Midbrain (tissue), 1 donor: ENCODE results near the gene PRKCE.

Experiments used
- DNase-seq: peaks from one replicate; lab custom pipeline; 2025; lab: John Stamatoyannopoulos, UW

The PRKCE gene

GRCh38 chr2:45651415-45652089, at the start of gene PRKCE:
PRKCE (plus strand) TSS chr2:45651675.
- peak; percentile 55 for DNase-seq

DNA sequence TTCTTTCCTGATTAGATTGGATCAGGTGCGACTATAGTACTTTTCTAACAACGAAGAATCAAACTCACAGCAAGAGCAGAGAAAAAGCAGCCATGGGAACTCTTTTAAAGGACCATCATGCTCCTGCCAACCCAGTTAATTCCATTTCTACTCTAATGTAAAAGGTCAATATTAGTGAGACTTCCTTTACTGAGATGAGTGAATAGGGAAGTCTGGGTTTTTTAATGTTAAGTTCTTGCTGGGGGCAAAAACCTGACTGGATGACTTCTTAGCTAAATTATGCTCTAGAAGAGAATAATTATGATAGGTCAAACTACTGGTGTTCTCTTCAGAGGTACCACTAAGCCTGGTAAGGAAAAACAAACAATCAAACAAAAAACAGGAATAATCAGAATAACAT, 48.9 kb upstream of the PRKCE start:
- no peak for DNase-seq

DNA sequence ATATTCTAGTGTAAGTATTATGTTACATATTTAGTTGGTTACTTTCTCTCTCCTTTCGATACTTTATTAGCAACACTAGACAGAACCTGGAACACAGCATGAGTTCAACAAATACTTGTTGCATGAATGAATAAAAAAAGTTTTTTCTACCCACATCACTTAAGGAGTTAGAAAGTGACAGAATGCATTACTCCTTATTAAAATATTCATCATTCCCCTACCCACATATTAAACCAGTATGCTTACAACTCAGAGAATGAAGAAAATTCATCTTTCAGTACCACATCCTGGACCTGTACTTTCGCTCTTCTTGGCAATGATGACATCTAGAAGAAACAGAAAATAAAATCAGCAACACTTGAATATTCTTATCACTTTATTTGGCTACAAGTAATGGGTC, 46.4 kb upstream of the PRKCE start:
- no peak for DNase-seq

GRCh38 chr2:45606796-45607195, 44.7 kb upstream of the PRKCE start:
- DNase-seq, result no peak

DNA sequence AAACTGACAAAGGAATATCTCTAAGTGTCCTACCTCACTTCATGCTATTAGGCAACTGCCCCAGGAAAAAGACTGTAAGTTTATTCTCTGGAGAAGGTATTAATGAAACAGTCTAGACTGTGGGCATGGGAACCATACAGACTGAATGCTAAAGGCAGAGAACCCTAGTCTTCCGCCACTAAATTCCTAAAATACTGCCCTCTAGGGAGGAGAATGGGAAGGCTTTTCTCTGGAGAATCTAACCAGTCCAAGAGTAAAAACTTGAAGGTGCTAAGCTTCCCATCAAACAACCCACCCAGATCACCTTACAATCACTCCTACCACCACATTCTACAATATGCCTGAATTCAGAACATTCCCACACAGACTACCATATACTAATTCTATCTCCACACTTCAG, 43.8 kb upstream of the PRKCE start:
- DNase-seq, result no peak

DNA sequence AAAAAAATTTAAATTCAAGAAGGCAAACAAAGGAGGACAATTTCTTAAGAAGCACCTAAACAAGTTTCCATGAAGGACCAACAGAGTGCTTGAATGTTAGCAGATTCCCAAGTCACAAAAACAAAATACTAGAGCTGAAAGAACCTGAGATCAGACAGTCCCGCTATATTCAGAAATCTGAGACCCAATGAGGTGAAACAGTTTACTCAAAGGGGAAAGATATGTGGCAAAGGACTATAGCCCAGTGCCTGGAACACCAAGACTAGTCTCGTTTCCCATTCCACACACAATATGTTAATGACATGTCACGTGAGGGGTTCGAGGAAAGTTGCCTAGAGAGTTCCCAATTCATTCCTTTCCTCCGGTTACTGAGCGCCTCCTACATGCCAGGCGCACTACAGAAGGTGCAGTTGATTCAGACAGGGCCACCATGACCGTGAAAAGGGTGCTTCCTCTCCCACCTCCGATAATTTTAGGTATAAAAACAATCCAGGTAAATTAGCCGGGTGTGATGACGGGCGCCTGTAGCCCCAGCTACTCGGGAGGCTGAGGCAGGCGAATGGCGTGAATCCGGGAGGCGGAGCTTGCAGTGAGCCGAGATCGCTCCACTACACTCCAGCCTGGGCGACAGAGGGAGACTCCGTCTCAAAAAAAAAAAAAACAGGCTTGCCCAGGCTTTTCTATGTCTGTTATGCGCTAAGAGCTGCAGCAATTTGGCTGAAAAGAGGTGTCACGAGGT, 41.0 kb upstream of the PRKCE start:
- DNase-seq, result peak; percentile 72

DNA sequence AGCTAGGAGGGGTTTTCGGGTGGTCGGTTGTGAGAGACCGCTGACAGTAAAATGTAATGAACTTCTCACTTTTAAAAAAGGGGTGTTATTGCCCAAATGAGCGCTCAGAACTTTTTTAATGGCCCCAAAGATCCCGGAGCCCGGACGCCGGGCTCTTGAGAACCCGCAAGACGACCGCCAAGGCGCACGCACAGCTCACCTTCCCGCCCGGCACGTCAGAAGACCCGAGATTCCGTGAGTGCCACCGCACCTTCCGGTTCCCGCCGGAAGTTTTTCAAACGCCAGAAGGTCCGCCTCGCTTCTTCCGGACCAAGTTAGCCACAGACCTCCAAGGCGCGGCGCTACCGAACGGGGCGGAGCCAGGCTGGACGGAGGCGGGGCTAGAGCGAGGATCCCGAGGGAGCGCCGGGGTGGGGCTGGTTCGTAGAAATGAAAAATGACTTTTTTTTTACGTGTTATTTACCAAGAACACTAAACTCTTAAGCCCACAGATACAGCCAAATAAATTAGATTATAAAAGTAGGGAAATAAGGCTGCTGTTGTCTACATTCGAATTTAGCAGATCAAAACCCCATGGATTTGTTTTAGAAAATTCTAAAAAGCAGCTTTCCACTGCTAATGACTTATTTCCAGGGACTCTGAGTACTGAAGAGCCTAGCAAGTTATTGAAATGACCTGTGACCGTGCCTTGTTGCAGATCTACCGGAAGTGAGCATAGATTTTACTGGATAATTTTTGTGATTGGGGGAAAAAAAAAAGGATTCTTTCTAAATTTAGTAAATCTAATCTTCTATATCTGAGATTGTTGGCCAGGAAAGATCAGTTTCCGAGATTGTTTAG, 40.2 kb upstream of the PRKCE start, which contains the start of gene SRBD1:
Gene SRBD1, minus strand, starts transcription at position 248 of the 840 bp plus-strand sequence. CDS start 5,826 bp downstream, outside the sequence.
- peak; percentile 94 for DNase-seq

- DNase-seq, result no peak
These were observed 39.2 kb upstream of the PRKCE start for GRCh38 chr2:45612285-45612684.

GRCh38 chr2:45612731-45613130, 38.7 kb upstream of the PRKCE start:
- DNase-seq, result no peak

DNA sequence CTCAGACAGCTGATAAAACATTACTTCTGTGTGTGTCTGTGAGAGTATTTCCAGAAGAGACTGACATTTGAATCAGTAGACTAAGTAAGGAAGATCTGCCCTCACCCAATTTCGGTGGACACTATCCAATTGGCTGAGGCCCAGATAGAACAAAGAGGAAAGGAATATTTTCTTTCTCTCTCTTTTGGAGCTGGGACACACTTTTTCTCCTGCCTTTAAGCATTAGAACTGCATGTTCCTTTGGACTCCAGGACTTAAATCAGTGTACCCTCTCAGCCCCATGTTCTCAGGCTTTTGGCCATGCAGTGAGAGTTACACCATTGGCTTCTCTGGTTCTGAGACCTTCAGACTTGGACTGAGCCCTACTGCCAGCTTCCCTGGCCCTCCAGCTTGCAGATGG, 37.1 kb upstream of the PRKCE start:
- peak; percentile 39 for DNase-seq

DNA sequence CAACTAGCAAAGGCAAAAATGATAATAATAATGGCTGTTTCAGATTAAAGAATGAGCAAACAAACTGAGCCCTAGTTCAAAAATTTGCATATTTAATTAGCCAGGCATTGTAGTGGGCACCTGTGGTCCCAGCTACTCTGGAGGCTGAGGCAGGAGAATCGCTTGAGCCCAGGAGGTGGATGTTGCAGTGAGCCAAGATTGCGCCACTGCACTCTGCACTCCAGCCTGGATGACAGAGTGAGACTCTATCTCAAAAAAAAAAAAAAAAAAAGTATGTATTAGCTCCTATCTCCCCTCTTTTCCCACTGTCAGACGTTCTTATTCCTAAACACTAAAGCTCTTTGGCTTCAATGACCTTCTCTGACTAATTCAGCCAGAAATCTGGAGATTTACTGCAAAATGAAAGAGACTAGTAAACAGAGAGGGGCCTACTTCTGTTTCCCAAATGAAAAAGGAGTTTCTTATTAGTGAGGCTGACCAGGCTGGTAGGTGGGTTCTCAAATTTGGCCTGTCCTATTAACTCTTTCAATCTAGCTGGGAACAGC, 36.5 kb upstream of the PRKCE start:
- DNase-seq, result no peak

DNA sequence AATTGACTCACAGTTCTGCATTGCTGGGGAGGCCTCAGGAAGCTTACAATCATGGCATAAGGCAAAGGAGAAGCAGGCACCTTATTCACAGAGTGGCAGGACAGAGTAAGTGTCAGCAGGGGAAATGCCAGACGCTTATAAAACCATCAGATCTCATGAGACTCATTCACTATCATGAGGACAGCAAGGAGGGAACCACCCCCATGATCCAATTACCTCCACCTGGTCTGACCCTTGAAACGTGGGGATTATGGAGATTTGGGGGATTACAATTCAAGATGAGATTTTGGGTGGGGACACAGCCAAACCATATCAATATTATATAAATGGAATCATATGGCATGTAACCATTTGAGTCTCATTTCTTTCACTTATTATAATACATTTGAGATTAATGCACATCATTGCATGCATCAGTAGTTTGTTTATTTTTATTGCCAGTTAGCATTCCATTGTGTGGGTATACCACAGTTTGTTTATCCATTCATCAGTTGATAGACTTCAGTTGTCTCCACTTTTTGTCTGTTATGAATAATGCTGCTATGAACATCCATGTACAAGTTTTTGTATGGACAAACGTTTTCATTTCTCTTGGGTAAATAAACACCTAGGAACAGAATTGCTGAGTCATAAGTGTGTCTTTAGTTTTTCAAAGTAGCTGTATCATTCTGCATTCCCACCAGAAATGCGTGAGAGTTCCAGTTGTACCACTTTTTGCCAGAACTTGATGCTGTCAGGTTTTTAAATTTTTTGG, 34.6 kb upstream of the PRKCE start:
- DNase-seq, result no peak

- DNase-seq, result no peak
These were observed 34.0 kb upstream of the PRKCE start for GRCh38 chr2:45617496-45617895.

GRCh38 chr2:45622336-45623075, 29.0 kb upstream of the PRKCE start:
- DNase-seq, result no peak

DNA sequence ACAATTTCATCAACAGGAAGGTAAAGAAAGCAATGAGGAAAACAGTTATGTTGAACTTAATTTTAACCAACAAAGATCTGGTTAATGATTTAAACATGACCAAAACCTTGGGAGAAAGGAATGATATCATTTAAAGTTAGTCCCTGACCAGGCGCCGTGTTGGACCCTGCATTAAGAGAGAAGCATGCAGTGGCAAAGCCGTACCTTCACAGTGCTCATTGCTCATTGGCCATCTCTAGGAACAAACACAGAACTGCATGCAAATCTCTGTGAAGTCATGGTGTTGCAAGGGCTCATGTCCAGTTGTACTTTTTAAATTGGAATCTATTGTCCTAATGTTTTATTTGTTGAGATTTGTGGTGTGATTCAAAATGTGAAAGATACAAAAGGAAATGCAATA, 28.4 kb upstream of the PRKCE start:
- DNase-seq, result no peak

GRCh38 chr2:45625824-45626223, 25.7 kb upstream of the PRKCE start:
- DNase-seq, result no peak

DNA sequence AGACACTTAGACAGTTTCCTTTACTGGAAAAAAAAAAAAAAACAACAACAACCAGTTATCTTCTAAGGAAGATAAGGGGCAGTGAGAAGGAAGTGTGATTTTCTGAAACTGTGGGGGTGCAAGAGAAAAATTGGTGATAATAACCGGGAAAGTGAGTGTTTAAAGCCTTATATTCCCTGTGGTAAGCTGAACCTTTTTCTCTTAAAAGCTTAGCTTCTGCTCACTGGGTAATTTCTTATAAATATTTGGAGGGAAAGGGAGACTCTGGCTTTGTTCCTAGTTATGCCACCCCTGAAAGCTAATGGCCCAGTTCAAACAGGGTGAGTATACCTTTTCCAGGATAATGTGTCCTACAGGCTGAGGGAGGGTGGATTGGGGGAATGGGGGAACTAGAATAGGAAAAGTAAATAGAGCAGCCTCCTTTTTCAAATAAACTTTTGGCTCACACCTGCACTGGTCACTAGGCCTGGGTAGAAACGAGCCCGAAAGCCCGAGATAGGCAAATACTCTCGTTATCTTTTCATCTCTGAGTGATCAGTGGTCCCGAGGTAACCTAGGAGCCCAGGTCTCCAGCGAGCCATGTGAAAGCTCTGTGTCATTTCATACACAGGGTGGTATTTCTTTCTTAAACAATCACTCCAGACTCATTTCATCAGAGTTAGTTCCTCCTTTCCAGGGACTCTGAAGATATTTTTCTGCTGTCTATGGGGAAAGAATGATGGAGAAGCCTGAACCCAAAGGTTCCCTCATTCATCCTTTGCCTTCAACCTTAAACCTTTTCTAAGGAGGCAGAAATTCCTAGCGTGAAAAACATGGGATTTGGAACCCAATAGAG, 24.9 kb upstream of the PRKCE start:
- DNase-seq, result no peak

GRCh38 chr2:45627911-45628310, 23.6 kb upstream of the PRKCE start:
- DNase-seq, result no peak

DNA sequence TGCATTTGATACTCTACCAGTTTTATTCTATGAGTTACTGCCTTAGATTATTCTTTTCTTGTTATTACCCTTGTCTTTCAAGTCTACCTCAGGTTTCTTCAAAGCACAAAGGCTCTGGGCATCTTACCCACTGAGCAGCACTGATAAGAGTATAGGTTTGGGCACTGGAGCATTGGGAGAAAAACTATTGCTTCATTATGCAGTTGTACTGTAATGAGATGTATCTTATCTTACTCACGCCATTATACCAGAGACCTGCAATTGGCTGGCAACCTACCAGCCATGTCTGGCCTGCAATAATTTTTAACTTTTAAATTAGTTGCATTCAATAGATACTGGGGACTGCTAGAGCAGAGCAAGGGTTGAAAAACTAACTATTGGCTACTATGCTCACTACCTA, 21.5 kb upstream of the PRKCE start:
- no peak for DNase-seq

- no peak for DNase-seq
These were observed 20.2 kb upstream of the PRKCE start for GRCh38 chr2:45631319-45631718.
